ENCODE measurements around the gene ADAMTS9. TPM values are rescaled to one million over a fixed set of nuclear protein-coding genes. Genes with fewer than 3 reads are reported as not detected.

ADAMTS9 gene
- total RNA-seq, 1 donor: 0.81 TPM

DNA sequence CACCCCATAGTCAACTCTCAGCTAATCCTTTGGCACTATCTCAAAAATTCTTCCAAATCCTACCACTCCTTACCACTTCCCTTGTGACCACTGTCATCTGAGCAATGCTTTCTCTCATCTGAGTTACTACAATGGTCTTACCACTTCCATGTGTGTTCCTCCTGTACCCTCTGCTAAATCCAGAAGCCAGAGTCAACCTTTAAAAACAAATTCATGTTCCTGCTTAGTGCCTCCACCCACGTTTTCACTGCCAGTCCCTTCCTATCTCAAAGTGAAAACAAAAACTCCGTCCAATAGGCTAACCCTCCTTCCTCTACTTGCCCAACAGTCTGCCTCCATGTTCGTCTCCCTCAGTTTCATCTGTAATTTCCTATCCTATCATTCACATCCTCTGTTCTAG, 109.0 kb downstream of the ADAMTS9 start:
- DNase-seq (ENCODE audit: low read depth in 2 of 3, low spot score in 2 of 3): no peak

DNA sequence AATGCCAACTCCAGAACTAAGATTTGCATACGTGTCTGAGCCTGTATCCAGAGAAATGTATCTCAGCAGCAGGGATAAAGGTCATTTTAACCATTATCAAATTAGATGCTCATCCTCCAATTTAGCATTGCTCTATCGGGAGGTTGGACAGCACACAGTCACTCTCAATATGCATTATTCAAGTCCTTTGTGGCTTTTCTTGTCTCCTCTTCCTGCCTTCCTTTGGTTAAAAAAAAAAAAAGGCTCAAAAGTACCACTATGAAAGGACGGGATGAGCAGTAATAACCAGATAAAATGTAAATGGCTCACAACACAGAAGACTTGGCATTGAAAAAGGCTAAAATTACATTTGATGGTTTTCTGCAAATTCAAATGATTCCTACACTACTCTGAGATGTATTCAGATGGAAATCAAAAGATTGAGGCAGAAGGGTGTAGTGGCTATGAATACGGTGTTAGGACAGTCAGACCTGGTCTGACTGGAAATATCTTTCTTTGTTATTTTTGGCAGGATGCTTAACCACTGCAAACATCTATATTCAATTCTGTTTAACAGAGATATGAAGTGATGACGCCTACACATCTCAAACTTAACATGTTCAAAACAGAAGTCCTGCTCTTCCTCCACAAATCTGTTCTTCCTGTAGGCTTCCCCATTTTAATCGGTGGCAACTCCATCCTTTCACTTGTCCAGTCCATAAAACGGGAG, 109.6 kb downstream of the ADAMTS9 start:
- DNase-seq (ENCODE audit: low read depth in 2 of 3, low spot score in 2 of 3): no peak

DNA sequence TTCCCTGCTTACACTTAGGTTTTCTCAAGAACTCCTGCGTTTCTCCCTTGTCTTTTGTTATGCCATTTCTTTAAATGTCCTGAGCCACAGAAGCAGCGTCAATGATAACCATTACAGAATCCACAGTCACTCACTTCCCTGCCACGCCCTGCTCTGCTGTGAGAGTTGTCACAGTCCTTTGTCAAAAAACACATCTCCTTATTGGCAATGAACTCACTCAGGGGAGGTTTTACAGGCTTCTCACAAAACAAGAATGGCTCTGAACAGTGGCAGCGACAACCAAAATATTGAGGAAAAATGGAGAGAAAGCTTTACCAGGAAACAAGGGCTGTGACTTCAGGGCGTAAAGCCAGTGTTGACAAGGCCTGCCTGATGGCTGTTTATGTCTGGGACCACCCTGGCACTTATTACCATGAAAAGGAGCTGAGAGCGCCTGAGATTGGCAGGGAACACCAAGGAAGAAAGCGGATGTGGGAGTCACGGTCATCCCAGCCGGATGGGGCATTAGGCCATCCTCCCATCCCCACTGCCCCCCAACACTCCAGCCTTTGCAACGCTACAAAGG, 111.5 kb downstream of the ADAMTS9 start:
- no peak for DNase-seq (ENCODE audit: low read depth in 2 of 3, low spot score in 2 of 3)

DNA sequence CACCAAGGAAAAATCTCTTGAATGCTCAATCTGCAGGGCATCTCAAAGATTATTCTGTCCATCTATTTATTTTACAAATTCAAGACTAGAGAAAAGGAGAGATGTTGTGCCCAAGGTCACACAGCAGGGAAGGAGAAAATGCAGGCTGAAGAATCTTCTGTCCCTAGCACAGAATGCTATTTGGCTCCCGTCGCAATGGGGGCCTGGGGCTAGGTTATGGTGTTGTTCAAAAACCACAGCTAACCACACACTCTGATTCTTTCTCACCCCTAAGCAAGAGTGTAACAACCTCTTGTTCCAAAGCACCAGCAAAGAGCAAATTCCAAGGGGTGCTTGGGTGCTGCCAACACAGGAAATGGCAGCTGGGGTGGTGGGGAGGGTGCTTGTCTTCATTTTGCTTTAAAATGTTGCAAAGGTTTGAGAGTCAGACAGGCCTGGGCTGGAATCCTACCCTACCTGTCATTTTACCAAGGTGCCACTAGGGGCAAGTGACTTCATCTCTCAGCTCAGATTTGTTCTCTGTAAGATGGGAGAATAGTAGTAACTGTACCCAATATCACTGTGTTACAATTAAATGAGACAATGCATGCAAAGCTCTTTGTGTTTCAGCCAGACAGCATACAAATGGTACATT, 112.5 kb downstream of the ADAMTS9 start:
- DNase-seq (ENCODE audit: low read depth in 2 of 3, low spot score in 2 of 3): peak in 1 of 3 donors; percentile 7

DNA sequence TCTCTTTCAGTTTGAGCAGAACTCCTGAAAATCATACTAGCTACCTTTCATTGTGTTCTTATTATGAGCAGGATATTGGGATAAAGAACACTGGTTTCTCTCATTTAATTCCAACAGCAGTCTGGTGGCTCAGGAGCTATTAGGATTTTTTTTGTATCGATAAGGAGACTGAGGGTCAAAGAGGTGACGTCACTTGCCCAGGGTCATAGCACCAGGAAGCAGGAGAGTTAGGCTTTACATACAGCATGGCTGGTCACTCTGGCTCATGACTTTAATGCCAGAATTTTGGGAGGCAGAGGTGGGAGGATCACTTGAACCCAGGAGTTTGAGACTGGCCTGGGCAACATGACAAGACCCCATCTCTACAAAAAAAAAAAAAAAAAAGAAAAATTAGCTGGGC, 113.6 kb downstream of the ADAMTS9 start:
- no peak for DNase-seq (ENCODE audit: low read depth in 2 of 3, low spot score in 2 of 3)

DNA sequence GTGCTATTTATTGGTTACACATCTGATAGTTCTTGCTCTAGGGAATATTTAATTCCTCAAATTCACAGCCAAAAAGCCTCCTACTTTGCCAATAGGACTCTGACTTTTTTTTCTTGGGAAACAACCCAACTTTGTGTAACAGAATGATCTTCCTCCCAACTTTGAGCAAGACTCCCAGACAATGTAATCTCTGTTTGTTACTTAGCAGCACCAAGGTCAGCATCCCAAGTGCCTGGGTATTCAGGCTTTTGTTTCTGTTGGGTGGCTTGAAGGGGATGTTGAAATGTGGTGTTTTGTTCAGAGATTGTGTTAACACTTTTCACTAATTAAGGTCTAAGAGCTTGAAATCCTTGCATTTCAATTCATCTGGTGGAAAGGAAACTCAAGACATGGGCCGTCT, 115.8 kb downstream of the ADAMTS9 start:
- no peak for DNase-seq (ENCODE audit: low read depth in 2 of 3, low spot score in 2 of 3)

DNA sequence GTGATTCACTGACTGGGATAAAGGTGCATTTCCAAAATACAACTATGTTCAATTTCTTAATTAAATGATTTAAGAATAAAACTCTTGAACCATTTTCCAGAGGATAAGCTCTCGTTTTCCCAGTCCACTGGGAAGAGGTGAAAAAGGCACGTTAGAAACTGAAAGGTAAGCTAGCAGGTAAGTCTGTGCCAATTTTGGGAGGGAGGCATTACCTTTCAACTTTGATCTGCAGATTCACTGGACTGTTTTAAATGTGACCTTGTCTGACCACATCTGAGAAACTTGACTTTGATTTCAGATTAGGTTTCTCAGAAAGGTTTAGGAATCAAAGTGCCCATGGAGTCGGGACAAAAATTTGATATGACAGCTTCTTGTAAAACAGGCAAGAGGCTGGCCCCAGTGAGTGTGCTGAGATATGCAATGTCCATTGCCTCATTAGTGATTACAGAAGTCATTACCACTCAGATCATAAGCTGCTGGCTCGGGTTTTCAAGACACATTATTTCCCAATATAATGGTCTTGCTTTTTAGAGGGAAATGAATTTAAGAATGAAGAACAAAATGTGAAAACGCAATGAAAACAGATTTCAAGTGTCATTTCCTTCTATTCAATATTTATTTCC, 118.8 kb downstream of the ADAMTS9 start:
- no peak for DNase-seq (ENCODE audit: low read depth in 2 of 3, low spot score in 2 of 3)

DNA sequence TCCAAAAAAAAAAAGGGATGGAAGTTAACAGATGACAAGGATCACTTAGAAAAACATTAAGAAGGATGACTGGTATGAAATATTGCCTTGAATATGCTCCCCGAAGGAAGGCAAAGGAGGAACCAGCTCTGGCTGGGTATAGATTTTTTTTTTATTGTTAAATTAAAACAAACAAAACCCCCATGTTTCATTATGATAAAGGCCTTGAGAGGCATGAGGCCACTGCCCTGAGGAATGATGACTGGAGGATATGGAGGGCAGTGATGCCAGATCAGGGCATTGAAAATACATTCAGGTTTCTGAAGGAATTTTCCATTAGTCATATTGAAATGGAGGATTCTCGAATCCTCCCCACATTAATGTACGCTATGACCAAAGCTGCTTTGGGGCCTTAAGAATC, 120.9 kb downstream of the ADAMTS9 start:
- no peak for DNase-seq (ENCODE audit: low read depth in 2 of 3, low spot score in 2 of 3)

DNA sequence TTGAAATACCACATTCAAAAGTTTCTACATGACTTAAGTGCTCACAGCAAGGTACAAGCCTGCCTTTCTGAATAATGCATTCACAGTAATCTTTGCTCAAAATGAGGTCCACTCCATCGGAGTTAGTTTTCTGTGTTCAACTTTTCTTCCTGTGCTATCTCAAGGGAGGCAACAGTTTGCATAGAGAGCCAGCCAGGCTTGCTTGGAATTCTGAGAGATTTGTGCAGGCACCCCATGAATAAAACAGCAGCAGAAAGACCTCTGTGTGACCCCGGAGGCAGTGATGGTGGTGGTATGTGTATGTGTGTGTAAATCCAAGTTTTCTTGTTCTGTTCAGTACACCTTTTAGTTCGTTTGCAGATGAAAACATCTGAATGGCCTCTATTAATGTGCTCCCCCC, 124.0 kb downstream of the ADAMTS9 start:
- DNase-seq (ENCODE audit: low read depth in 2 of 3, low spot score in 2 of 3): no peak

DNA sequence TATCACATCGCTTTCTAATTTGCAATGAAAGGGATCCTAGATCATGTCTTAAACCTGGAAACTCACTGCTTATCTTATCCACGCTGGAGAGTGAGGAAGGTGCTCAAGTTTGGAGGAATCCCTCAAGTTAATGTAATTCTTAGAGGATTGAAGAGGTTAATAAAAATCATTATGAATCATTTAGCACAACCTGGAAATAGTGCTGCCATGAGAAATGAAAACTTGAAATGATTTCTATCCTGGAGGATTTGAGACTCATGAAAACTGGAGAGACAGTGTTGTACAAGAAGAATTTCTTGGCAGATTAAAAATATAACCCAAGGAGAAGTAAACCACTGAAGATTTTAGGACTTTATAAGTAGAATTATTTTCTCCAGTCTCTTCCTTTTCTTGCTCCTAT, 125.9 kb downstream of the ADAMTS9 start:
- DNase-seq (ENCODE audit: low read depth in 2 of 3, low spot score in 2 of 3): no peak

DNA sequence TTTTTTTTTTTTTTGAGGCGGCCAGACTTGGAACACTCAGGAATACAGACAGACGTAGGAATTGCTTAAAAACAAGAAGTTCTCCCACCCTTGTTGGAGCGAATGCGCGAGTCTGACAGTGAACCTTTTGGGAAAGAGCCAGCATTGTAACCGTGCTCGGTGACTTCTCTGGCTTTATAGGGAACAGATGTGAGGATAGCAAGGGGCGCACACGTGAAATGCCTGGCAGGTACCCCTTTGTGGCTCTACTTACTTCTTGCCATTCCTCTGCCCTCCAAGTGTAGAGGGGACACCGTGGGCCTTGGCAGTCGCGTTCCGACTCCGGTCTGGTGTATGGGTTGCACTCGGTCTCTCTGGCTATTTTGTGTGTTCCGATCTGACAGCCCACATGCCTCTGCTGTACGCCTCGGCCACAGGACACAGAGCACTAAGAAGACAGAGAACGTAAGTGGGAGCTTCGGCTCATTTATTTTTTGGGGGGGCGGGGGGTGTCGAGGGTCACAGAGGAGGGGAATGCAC, 126.4 kb downstream of the ADAMTS9 start:
- DNase-seq (ENCODE audit: low read depth in 2 of 3, low spot score in 2 of 3): no peak

DNA sequence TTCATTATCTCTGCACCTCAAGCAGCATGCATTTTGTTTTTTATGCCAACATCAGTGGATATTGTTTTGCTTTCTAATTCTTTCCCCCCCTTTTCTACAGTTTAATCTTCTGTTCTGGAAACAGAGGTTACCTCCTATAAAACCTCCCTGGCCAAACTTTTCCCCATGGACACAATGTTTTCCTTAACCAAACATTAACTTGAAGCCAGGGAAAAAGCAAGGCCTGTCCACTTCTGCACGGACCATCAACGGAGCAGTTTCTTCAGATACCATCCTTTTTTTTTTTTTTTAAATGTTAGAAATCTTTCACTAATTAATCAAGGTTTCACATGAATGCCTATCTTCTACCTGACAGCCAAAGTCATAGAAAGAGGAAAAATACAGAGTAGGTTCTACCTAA, 127.0 kb downstream of the ADAMTS9 start:
- no peak for DNase-seq (ENCODE audit: low read depth in 2 of 3, low spot score in 2 of 3)

DNA sequence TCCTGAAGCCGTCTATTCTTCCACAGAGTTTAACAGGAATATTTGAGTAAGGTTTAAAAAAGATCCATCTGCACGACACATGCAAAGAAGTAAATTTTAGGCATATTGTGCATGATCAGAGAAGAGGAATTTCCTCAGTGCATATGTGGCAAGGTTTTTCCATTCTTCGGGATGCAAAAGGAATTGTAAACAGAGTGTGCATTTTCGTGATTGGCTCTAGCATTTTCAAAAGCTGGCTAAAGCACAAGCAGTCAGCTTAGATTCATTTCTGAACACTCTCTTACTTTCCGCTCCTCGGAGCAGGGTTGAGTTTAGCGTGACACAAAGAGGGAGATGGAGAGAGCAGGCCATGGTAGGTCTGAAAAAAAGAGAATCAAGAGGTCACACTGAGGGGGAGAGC, 128.2 kb downstream of the ADAMTS9 start:
- DNase-seq (ENCODE audit: low read depth in 2 of 3, low spot score in 2 of 3): no peak

DNA sequence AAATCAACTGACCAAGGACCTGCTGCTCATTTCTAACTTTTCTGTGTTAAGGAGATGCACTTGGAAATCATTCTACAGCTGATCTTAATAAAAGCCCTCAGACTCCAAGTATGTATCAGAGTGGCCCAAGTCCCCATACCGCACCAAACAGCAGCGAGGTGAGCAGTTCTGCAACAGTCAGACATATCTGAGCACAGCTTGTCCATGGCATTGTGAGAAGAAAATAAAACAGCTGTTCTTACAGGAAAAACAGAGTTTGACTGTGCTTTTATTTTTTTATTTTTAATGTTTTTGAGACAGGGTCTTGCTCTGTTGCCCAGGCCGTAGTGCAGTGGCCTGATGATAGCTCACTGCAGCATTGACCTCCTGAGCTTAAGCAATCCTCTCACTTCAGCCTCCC, 131.8 kb downstream of the ADAMTS9 start:
- no peak for DNase-seq (ENCODE audit: low read depth in 2 of 3, low spot score in 2 of 3)

DNA sequence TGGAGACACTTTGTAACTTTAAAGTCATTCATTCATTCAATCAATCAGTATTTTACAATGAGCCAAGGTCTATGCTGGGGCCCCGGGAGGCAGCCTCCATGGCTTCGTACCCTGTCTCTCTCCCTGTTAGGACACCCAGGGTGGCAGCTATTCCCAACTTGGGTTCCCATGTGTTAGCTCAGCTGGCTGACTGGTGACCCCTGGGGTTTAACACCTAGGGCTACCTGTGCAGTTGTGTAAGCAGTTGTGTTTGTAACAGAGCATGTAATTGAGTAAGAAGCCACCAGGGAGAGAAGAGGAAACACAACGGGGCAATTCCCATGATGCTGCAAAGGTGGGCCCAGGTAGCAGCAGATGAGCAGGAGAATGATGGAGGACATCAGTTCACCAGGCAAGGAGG, 132.4 kb downstream of the ADAMTS9 start:
- DNase-seq (ENCODE audit: low read depth in 2 of 3, low spot score in 2 of 3): no peak

DNA sequence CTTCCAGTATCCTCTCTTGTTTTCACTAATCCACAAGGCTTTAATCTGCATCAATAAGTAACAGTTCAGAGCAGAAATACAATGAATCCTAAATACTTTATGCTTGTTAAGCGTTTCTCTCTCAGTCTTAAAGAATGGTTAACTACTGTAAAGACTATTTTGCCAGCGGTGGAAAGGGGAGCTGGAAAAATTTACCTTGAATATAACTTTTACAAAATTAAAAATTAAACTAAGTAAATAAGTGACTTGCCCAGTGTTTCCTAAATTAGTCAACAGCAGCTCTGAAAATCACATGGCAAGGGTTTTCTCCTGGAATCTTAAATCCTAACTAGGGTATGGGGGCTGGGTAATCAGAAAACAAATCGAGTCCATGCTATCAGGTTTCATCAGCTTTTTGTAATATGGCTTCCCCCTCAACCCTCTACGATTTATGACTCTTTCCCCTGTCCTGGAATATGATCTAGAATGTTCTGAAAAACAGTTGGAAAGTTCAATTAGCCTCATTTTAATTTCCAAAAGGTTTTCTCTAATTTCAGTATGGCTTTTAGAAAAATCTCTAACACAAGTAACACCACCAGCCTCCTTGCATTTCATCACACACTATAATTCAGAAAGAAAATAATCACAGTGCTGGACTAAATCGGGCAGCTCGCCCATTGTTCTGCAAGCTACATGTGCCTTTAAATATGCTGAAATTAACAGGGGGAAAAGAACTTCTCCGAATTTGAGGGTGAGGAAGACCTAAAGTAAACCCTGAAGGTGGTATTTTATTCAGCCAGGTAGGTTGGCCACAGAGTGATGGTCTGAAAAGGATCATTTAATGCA, 133.5 kb downstream of the ADAMTS9 start:
- no peak for DNase-seq (ENCODE audit: low read depth in 2 of 3, low spot score in 2 of 3)

DNA sequence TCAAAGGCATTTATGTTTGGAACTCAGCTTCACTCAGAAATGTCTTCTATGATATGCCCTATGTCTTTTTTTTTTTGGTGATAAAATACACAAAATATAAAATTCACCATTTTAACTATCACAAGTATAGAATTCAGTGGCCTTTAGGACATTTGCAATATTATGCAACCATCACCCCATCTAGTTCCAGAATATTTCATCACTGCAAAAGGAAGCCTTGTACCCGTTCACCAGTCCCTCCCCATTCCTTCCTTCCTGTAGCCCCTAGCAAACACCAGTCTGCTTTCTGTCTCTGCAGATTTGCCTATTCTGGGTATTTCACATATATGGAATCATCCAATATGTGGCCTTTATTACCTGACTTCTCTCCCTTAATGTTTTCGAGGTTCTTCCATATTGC, 134.8 kb downstream of the ADAMTS9 start:
- DNase-seq (ENCODE audit: low read depth in 2 of 3, low spot score in 2 of 3): no peak

DNA sequence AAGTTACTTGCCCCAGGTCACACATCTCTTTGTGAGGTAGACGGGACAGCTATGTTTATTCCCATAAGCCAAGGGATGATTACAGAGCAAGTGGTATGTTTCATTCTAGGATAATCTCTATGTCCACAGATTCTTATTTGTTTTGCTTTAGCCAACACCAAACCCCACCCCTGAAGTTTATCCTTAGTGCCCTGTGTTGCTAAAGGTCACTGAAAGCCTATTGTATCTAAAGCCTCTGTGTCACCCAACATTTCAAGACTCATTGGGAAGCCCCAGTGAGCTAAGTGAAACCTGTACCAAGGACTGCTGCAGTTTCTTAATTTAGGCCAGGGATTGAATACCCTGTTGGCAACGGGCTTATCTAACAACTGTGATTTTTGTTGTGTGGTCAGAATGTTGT, 135.6 kb downstream of the ADAMTS9 start:
- no peak for DNase-seq (ENCODE audit: low read depth in 2 of 3, low spot score in 2 of 3)

DNA sequence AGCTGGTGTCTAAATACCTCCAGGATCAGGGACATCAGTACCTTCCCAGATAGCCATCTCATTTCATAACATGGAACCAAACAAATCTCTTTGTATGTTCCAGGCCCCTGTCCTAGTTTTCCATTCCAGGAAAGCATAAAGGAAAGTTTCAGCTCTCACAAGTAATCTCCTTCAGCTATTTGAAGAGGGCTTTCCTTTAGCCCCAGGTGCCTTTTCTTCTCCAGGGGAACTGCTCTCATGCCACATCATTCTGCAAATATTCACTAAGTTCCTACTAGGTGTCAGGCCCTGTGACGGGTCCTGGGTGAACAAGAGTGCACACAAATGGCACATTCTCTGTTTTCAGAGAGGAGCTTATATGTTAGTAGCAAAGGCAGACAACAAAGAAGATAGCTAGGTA, 136.1 kb downstream of the ADAMTS9 start:
- DNase-seq (ENCODE audit: low read depth in 2 of 3, low spot score in 2 of 3): no peak

DNA sequence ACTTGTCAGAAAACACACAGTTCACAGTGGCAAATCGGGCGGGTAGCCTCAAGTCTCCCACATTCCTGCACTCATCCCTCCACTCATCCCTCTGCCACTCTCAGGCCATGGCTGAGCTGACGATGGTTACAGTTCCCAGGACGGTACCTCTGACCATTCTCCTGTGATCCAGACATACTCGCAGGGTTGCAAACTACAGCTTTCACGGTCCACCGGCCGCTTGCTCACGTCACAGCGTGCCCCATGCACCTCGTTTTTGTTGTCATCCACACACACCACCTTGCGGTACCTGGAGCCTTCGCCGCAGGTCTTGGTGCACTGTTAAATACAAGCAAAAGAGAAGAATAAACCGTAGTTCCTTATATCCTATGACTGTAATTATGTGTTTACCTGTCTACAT, 137.1 kb downstream of the ADAMTS9 start:
- DNase-seq (ENCODE audit: low read depth in 2 of 3, low spot score in 2 of 3): no peak

DNA sequence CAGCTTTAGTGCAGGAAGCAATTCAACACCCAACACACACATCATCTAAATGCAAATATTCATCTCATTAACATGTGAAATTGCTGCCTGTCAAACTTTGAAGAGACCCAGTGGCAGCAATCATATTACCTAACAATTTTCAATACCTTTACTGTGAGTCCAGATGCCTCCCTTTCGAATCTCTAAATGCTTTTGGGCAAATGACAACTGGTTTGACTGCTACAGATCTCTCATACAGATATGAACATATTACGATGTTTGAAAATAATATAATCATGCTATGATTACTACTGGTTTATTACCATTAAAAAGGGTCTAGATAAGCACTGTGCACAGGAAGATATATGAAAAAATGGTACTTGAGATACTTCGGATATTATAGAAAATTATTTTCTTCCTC, 137.9 kb downstream of the ADAMTS9 start:
- DNase-seq (ENCODE audit: low read depth in 2 of 3, low spot score in 2 of 3): no peak

Measured in hematopoietic multipotent progenitor cell (in vitro differentiated cells).